H9 (cell line): Measurements from ENCODE around the gene GCN1. TPM values are rescaled to one million over a fixed set of nuclear protein-coding genes. Genes with fewer than 3 reads are reported as not detected.

Experiments used
- DNase-seq: peaks from one replicate; pipeline ENCODE4 v3.0.0-alpha.2; 2017
- H2AFZ ChIP-seq: one replicate; pipeline ENCODE4 v1.6.1; 2013; ENCODE audit warnings: mild to moderate bottlenecking, low read length, control low read depth, moderate library complexity
- H2AK5ac ChIP-seq: 2 replicates; pipeline ENCODE4 v1.6.1; 2013; ENCODE audit warnings: low read length, control low read depth, mixed read lengths; ENCODE audit not compliant: insufficient read length
- H2BK120ac ChIP-seq: one replicate; pipeline ENCODE4 v1.6.1; 2013; ENCODE audit warnings: low read depth, mild to moderate bottlenecking, low read length, control low read depth, inconsistent platforms; ENCODE audit not compliant: poor library complexity, severe bottlenecking
- H2BK12ac ChIP-seq: 2 replicates; pipeline ENCODE4 v1.6.1; 2013; ENCODE audit warnings: low read length, control low read depth, mixed read lengths, low read depth; ENCODE audit not compliant: insufficient read length
- H2BK15ac ChIP-seq: 2 replicates; pipeline ENCODE4 v1.6.1; 2013; ENCODE audit warnings: low read depth, low read length, control low read depth
- H2BK20ac ChIP-seq: one replicate; pipeline ENCODE4 v1.6.1; 2013; ENCODE audit warnings: low read depth, mild to moderate bottlenecking, low read length, control low read depth, inconsistent platforms; ENCODE audit not compliant: poor library complexity, severe bottlenecking
- H2BK5ac ChIP-seq: 2 replicates; pipeline ENCODE4 v1.6.1; 2013; ENCODE audit warnings: low read length, control low read depth, mixed read lengths; ENCODE audit not compliant: insufficient read length
- H3K14ac ChIP-seq: 2 replicates; pipeline ENCODE4 v1.6.1; 2013; ENCODE audit warnings: low read length, control low read depth; ENCODE audit not compliant: insufficient read depth
- H3K18ac ChIP-seq: 2 replicates; pipeline ENCODE4 v1.6.1; 2013; ENCODE audit warnings: low read depth, mild to moderate bottlenecking, mixed read lengths, low read length, control low read depth; ENCODE audit not compliant: insufficient read length
- H3K23ac ChIP-seq: 2 replicates; pipeline ENCODE4 v1.6.1; 2013; ENCODE audit warnings: low read length, control low read depth, mixed read lengths, low read depth; ENCODE audit not compliant: insufficient read length
- H3K23me2 ChIP-seq: 2 replicates; pipeline ENCODE4 v1.6.1; 2013; ENCODE audit warnings: low read depth, mild to moderate bottlenecking, mixed read lengths, low read length, control low read depth; ENCODE audit not compliant: insufficient read length, poor library complexity, severe bottlenecking
- H3K27ac ChIP-seq: 2 replicates; pipeline ENCODE4 v1.5.1; 2013; ENCODE audit warnings: low read length, control low read depth, mixed read lengths, low read depth; ENCODE audit not compliant: insufficient read length
- H3K27me3 ChIP-seq: 2 replicates; pipeline ENCODE4 v1.6.1; 2013; ENCODE audit warnings: low read length, control low read depth, inconsistent platforms; ENCODE audit not compliant: insufficient read depth
- H3K4ac ChIP-seq: 2 replicates; pipeline ENCODE4 v1.6.1; 2013; ENCODE audit warnings: low read depth, mild to moderate bottlenecking, control low read depth, inconsistent platforms, low read length, moderate library complexity
- H3K4me1 ChIP-seq: 2 replicates; pipeline ENCODE4 v1.6.1; 2013; ENCODE audit warnings: low read length, control low read depth, inconsistent platforms; ENCODE audit not compliant: insufficient read depth
- H3K4me2 ChIP-seq: 2 replicates; pipeline ENCODE4 v1.6.1; 2013; ENCODE audit warnings: low read length, control low read depth, mixed read lengths; ENCODE audit not compliant: insufficient read length, insufficient read depth
- H3K56ac ChIP-seq: 2 replicates; pipeline ENCODE4 v1.6.1; 2013; ENCODE audit warnings: low read depth, mild to moderate bottlenecking, mixed read lengths, low read length, control low read depth; ENCODE audit not compliant: insufficient read length
- H3K79me1 ChIP-seq: 2 replicates; pipeline ENCODE4 v1.6.1; 2013; ENCODE audit warnings: low read depth, mild to moderate bottlenecking, moderate library complexity, low read length, control low read depth, inconsistent platforms; ENCODE audit not compliant: insufficient read depth, poor library complexity, severe bottlenecking
- H3K79me2 ChIP-seq: 2 replicates; pipeline ENCODE4 v1.6.1; 2013; ENCODE audit warnings: low read length, control low read depth, inconsistent platforms; ENCODE audit not compliant: insufficient read depth
- H3K9ac ChIP-seq: 2 replicates; pipeline ENCODE4 v1.6.1; 2013; ENCODE audit warnings: low read length, control low read depth, mixed read lengths; ENCODE audit not compliant: insufficient read length; ENCODE audit errors: extremely low read depth
- H3K9me3 ChIP-seq: one replicate; pipeline ENCODE4 v1.6.1; 2013; ENCODE audit warnings: low read depth, low read length, inconsistent platforms; ENCODE audit not compliant: control insufficient read depth
- H3T11ph ChIP-seq: one replicate; pipeline ENCODE4 v1.6.1; 2013; ENCODE audit warnings: mild to moderate bottlenecking, low read length, control low read depth, inconsistent platforms
- H4K20me1 ChIP-seq: one replicate; pipeline ENCODE4 v1.6.1; 2013; ENCODE audit not compliant: control insufficient read depth, insufficient read length, insufficient read depth
- H4K5ac ChIP-seq: 2 replicates; pipeline ENCODE4 v1.6.1; 2013; ENCODE audit warnings: low read depth, mild to moderate bottlenecking, mixed read lengths, low read length, control low read depth; ENCODE audit not compliant: insufficient read length
- H4K8ac ChIP-seq: replicated peaks from 2 replicates; pipeline ENCODE4 v1.6.1; 2013; ENCODE audit warnings: low read length, control low read depth, mixed read lengths, low read depth; ENCODE audit not compliant: insufficient read length
- H4K91ac ChIP-seq: 2 replicates; pipeline ENCODE4 v1.6.1; 2013; ENCODE audit warnings: low read depth, mild to moderate bottlenecking, moderate library complexity, mixed read lengths, low read length, control low read depth; ENCODE audit not compliant: insufficient read length
- H3K27ac Mint-ChIP-seq, 3 experiments: 2 replicates in 2 of 3; 3 replicates in 1 of 3; pipeline ENCODE4 v1.8.0; 2020 to 2021; ENCODE audit warnings: mixed read lengths in 3 of 3, mild to moderate bottlenecking in 1 of 3, moderate library complexity in 1 of 3
- H3K27me3 Mint-ChIP-seq: 2 replicates; pipeline ENCODE4 v1.8.0; 2021; ENCODE audit warnings: low read depth, mild to moderate bottlenecking, moderate library complexity, mixed read lengths
- H3K36me3 Mint-ChIP-seq, 3 experiments: 2 replicates in 2 of 3; 3 replicates in 1 of 3; pipeline ENCODE4 v1.8.0; 2020 to 2021; ENCODE audit warnings: low read depth in 3 of 3, mixed read lengths in 3 of 3; ENCODE audit not compliant: insufficient read depth in 1 of 3
- H3K4me1 Mint-ChIP-seq, 2 experiments: 2 replicates each; pipeline ENCODE4 v1.8.0; 2020; ENCODE audit warnings: mixed read lengths in 2 of 2
- H3K4me3 Mint-ChIP-seq, 2 experiments: 2 replicates in 1 of 2; 3 replicates in 1 of 2; pipeline ENCODE4 v1.8.0; 2020 to 2021; ENCODE audit warnings: mild to moderate bottlenecking in 2 of 2, mixed read lengths in 2 of 2, moderate library complexity in 1 of 2
- H3K9me3 Mint-ChIP-seq, 2 experiments: 2 replicates in 1 of 2; 3 replicates in 1 of 2; pipeline ENCODE4 v1.8.0; 2020; ENCODE audit warnings: mild to moderate bottlenecking in 2 of 2, mixed read lengths in 2 of 2, moderate library complexity in 1 of 2
- CTCF ChIP-seq: fragments of 200-600 bp; sonication (generic); conservative IDR thresholded peaks from 3 replicates; pipeline ENCODE4 v1.8.0; 2021; ENCODE audit warnings: antibody characterized with exemption, mild to moderate bottlenecking
- WGBS: extraction: QIAGEN DNeasy Blood & Tissue Kit; methylation state at CpG from one replicate; pipeline ENCODE4 v1.1.7; 2013; ENCODE audit warnings: missing lambda C conversion rate, low lambda C conversion rate, mixed read lengths; ENCODE audit not compliant: insufficient read length; ENCODE audit errors: extremely low coverage; 5-methylcytosine and 5-hydroxymethylcytosine counted together
- total RNA-seq: library from RNA; stranded (reverse); gene quantifications from 2 replicates; pipeline ENCODE4 v1.2.1, GENCODE V29; 2021

GCN1 gene
- total RNA-seq, 1 experiment from 2014 or later = 137 TPM

GRCh38 chr12:120215766-120216735 lies 21.5 kb upstream of the GCN1 start:
- Histone ChIP-seq H4K5ac (no peak overlapping the region), H3T11ph (no peak overlapping the region), H3K79me1 (no peaks in the 10 kb centered on the region), H4K8ac (no peak overlapping the region), H3K23ac (no peak overlapping the region), H2BK15ac (no peak overlapping the region), H4K20me1 (no peaks in the 10 kb centered on the region), H3K27ac (no peak overlapping the region), H3K4ac (no peak overlapping the region), H2BK20ac (no peak overlapping the region), H3K56ac (no peak overlapping the region), H3K4me2 (no peak overlapping the region), H4K91ac (no peak overlapping the region), H3K4me1 (no peaks in the 10 kb centered on the region), H3K9me3 (no peaks in the 10 kb centered on the region), H3K23me2 (no peaks in the 10 kb centered on the region), H3K9ac (no peak overlapping the region), H2BK120ac (no peak overlapping the region), H3K14ac (no peak overlapping the region), H2AK5ac (no peak overlapping the region), H3K27me3 (no peaks in the 10 kb centered on the region; the same call in 1 of the 2 replicates), H3K18ac (no peak overlapping the region), H2AFZ (no peak overlapping the region), H2BK5ac (no peak overlapping the region), H2BK12ac (no peak overlapping the region), H3K79me2 (no peaks in the 10 kb centered on the region)
- Mint-ChIP-seq H3K4me1 (peaks cover 0 to 9% of the 10 kb centered on the region in 2 experiments; a peak in 2 of 4 replicates), H3K36me3 (peaks cover 23 to 72% (median 62%) of the 10 kb centered on the region in 3 experiments), H3K27me3 (no peaks in the 10 kb centered on the region), H3K9me3 (no peaks in the 10 kb centered on the region), H3K27ac (peak overlapping the region; percentile 87 to 91 (median 89)), H3K4me3 (peak overlapping the region in 1 of 2 experiments; percentile 22; a peak in 2 of 5 replicates)
- no CpG with 5 or more reads among the region's 23 CpGs for WGBS
- TF ChIP-seq CTCF = no peak
- no peak for DNase-seq
